ENCODE results near the gene POLR1D. TPM values are rescaled to one million over a fixed set of nuclear protein-coding genes. Genes with fewer than 3 reads are reported as not detected.

The POLR1D gene
- total and polyA plus RNA-seq, 4 donors = 47.3 to 92.4 (median 83.1) TPM

GRCh38 chr13:27607125-27607524 is 14.6 kb upstream of the POLR1D start:
- WGBS (ENCODE audit: insufficient coverage) = 70% methylated on average over 2 of the region's 4 CpGs
- no peak overlapping the region for H3K27ac ChIP-seq (ENCODE audit: low read depth, low read length)
- no peaks in the 10 kb centered on the region for H3K27me3 ChIP-seq (ENCODE audit: control insufficient read depth, insufficient read depth, low read length)
- H3K9me3 ChIP-seq (ENCODE audit: control insufficient read depth, insufficient read depth, low read length) = no peaks in the 10 kb centered on the region
- no peak for DNase-seq (ENCODE audit: low read depth in 4 of 6, low spot score in 6 of 6)
- H3K4me3 ChIP-seq (ENCODE audit: low read depth, low read length) = no peak overlapping the region
- H3K36me3 ChIP-seq (ENCODE audit: control insufficient read depth, insufficient read depth, low read length) = no peaks in the 10 kb centered on the region
- H3K4me1 ChIP-seq (ENCODE audit: control insufficient read depth, insufficient read depth, low read length) = no peaks in the 10 kb centered on the region

- Histone ChIP-seq H3K27ac (ENCODE audit: low read depth, low read length) (no peak overlapping the region), H3K4me3 (ENCODE audit: low read depth, low read length) (no peak overlapping the region), H3K9me3 (ENCODE audit: control insufficient read depth, insufficient read depth, low read length) (no peaks in the 10 kb centered on the region), H3K4me1 (ENCODE audit: control insufficient read depth, insufficient read depth, low read length) (no peaks in the 10 kb centered on the region), H3K27me3 (ENCODE audit: control insufficient read depth, insufficient read depth, low read length) (no peaks in the 10 kb centered on the region), H3K36me3 (ENCODE audit: control insufficient read depth, insufficient read depth, low read length) (no peaks in the 10 kb centered on the region)
- DNase-seq (ENCODE audit: low read depth in 4 of 6, low spot score in 6 of 6) = no peak
- WGBS (ENCODE audit: insufficient coverage) = 100% methylated on average over 1 of the region's 7 CpGs
Measured at GRCh38 chr13:27613628-27614027, 8.1 kb upstream of the POLR1D start.

- H3K4me1 ChIP-seq (ENCODE audit: control insufficient read depth, insufficient read depth, low read length) = peaks cover 7% of the 10 kb centered on the region
- no peak overlapping the region for H3K4me3 ChIP-seq (ENCODE audit: low read depth, low read length)
- no peaks in the 10 kb centered on the region for H3K27me3 ChIP-seq (ENCODE audit: control insufficient read depth, insufficient read depth, low read length)
- no peaks in the 10 kb centered on the region for H3K9me3 ChIP-seq (ENCODE audit: control insufficient read depth, insufficient read depth, low read length)
- WGBS (ENCODE audit: insufficient coverage) = 100% methylated on average over 1 of the region's 3 CpGs
- H3K36me3 ChIP-seq (ENCODE audit: control insufficient read depth, insufficient read depth, low read length) = no peaks in the 10 kb centered on the region
- H3K27ac ChIP-seq (ENCODE audit: low read depth, low read length) = no peak overlapping the region
- DNase-seq (ENCODE audit: low read depth in 4 of 6, low spot score in 6 of 6) = no peak
Measured at GRCh38 chr13:27617881-27618321, 3.8 kb upstream of the POLR1D start.

GRCh38 chr13:27619093-27619727 is 2.5 kb upstream of the POLR1D start:
- Histone ChIP-seq H3K4me1 (ENCODE audit: control insufficient read depth, insufficient read depth, low read length) (peaks cover 7% of the 10 kb centered on the region), H3K4me3 (ENCODE audit: low read depth, low read length) (peak overlapping the region; percentile 80), H3K27ac (ENCODE audit: low read depth, low read length) (peak overlapping the region; percentile 17), H3K9me3 (ENCODE audit: control insufficient read depth, insufficient read depth, low read length) (no peaks in the 10 kb centered on the region), H3K36me3 (ENCODE audit: control insufficient read depth, insufficient read depth, low read length) (no peaks in the 10 kb centered on the region), H3K27me3 (ENCODE audit: control insufficient read depth, insufficient read depth, low read length) (no peaks in the 10 kb centered on the region)
- DNase-seq (ENCODE audit: low read depth in 4 of 6, low spot score in 6 of 6) = no peak
- no CpG with 5 or more reads among the region's 10 CpGs for WGBS (ENCODE audit: insufficient coverage)

GRCh38 chr13:27619728-27620376 is 1.8 kb upstream of the POLR1D start:
- no peaks in the 10 kb centered on the region for H3K9me3 ChIP-seq (ENCODE audit: control insufficient read depth, insufficient read depth, low read length)
- peak overlapping the region; percentile 17 for H3K27ac ChIP-seq (ENCODE audit: low read depth, low read length)
- peak in 1 of 6 donors; percentile 64 for DNase-seq (ENCODE audit: low read depth in 4 of 6, low spot score in 6 of 6)
- under 1% methylated on average over 42 of the region's 47 CpGs for WGBS (ENCODE audit: insufficient coverage)
- H3K4me1 ChIP-seq (ENCODE audit: control insufficient read depth, insufficient read depth, low read length) = peaks cover 7% of the 10 kb centered on the region
- no peaks in the 10 kb centered on the region for H3K27me3 ChIP-seq (ENCODE audit: control insufficient read depth, insufficient read depth, low read length)
- H3K4me3 ChIP-seq (ENCODE audit: low read depth, low read length) = peak overlapping the region; percentile 80
- no peaks in the 10 kb centered on the region for H3K36me3 ChIP-seq (ENCODE audit: control insufficient read depth, insufficient read depth, low read length)

- H3K4me1 ChIP-seq (ENCODE audit: control insufficient read depth, insufficient read depth, low read length) = peaks cover 7% of the 10 kb centered on the region
- H3K36me3 ChIP-seq (ENCODE audit: control insufficient read depth, insufficient read depth, low read length) = no peaks in the 10 kb centered on the region
- peak within 1 kb of the TSS; percentile 93 for H3K27ac ChIP-seq (ENCODE audit: low read depth, low read length)
- DNase-seq (ENCODE audit: low read depth in 4 of 6, low spot score in 6 of 6) = peak; percentile 87 to 99 (median 94)
- no peaks in the 10 kb centered on the region for H3K9me3 ChIP-seq (ENCODE audit: control insufficient read depth, insufficient read depth, low read length)
- peak within 1 kb of the TSS; percentile 80 for H3K4me3 ChIP-seq (ENCODE audit: low read depth, low read length)
- under 1% methylated on average over 79 of the region's 79 CpGs for WGBS (ENCODE audit: insufficient coverage)
- no peaks in the 10 kb centered on the region for H3K27me3 ChIP-seq (ENCODE audit: control insufficient read depth, insufficient read depth, low read length)
Measured at GRCh38 chr13:27620377-27621115, 1.1 kb upstream of the POLR1D start, which contains the start of gene LNX2. Gene LNX2 (minus strand): TSS chr13:27620529. CDS start chr13:27581703, 38,826 bp downstream.

- H3K27me3 ChIP-seq (ENCODE audit: control insufficient read depth, insufficient read depth, low read length) = no peaks in the 10 kb centered on the region
- 0% methylated on average over 3 of the region's 8 CpGs for WGBS (ENCODE audit: insufficient coverage)
- peaks cover 7% of the 10 kb centered on the region for H3K4me1 ChIP-seq (ENCODE audit: control insufficient read depth, insufficient read depth, low read length)
- peak overlapping the region; percentile 80 for H3K4me3 ChIP-seq (ENCODE audit: low read depth, low read length)
- no peaks in the 10 kb centered on the region for H3K9me3 ChIP-seq (ENCODE audit: control insufficient read depth, insufficient read depth, low read length)
- no peak for DNase-seq (ENCODE audit: low read depth in 4 of 6, low spot score in 6 of 6)
- peak overlapping the region; percentile 93 for H3K27ac ChIP-seq (ENCODE audit: low read depth, low read length)
- no peaks in the 10 kb centered on the region for H3K36me3 ChIP-seq (ENCODE audit: control insufficient read depth, insufficient read depth, low read length)
Measured at GRCh38 chr13:27621116-27621365, 651 bp upstream of the POLR1D start.

- Histone ChIP-seq H3K9me3 (ENCODE audit: control insufficient read depth, insufficient read depth, low read length) (no peaks in the 10 kb centered on the region), H3K27me3 (ENCODE audit: control insufficient read depth, insufficient read depth, low read length) (no peaks in the 10 kb centered on the region), H3K27ac (ENCODE audit: low read depth, low read length) (peak overlapping the region; percentile 75), H3K36me3 (ENCODE audit: control insufficient read depth, insufficient read depth, low read length) (no peaks in the 10 kb centered on the region), H3K4me1 (ENCODE audit: control insufficient read depth, insufficient read depth, low read length) (peaks cover 7% of the 10 kb centered on the region), H3K4me3 (ENCODE audit: low read depth, low read length) (peak overlapping the region; percentile 67)
- WGBS (ENCODE audit: insufficient coverage) = 2% methylated on average over 12 of the region's 13 CpGs
- peak in 2 of 6 donors; percentile 22 to 43 for DNase-seq (ENCODE audit: low read depth in 4 of 6, low spot score in 6 of 6)
Measured at GRCh38 chr13:27622102-27622820, 569 bp downstream of the POLR1D start.

GRCh38 chr13:27622881-27623280 is 1.2 kb downstream of the POLR1D start:
- Histone ChIP-seq H3K9me3 (ENCODE audit: control insufficient read depth, insufficient read depth, low read length) (no peaks in the 10 kb centered on the region), H3K4me3 (ENCODE audit: low read depth, low read length) (no peak overlapping the region), H3K36me3 (ENCODE audit: control insufficient read depth, insufficient read depth, low read length) (no peaks in the 10 kb centered on the region), H3K27ac (ENCODE audit: low read depth, low read length) (no peak overlapping the region), H3K27me3 (ENCODE audit: control insufficient read depth, insufficient read depth, low read length) (no peaks in the 10 kb centered on the region), H3K4me1 (ENCODE audit: control insufficient read depth, insufficient read depth, low read length) (peaks cover 7% of the 10 kb centered on the region)
- 87% methylated on average over 7 of the region's 7 CpGs for WGBS (ENCODE audit: insufficient coverage)
- DNase-seq (ENCODE audit: low read depth in 4 of 6, low spot score in 6 of 6) = no peak

All from spinal cord (tissue), 10 donors.